Right lobe of liver (tissue), 6 donors: ENCODE results near the gene SMIM27. TPM values are rescaled to one million over a fixed set of nuclear protein-coding genes. Genes with fewer than 3 reads are reported as not detected.

Experiments
- ATAC-seq, 4 donors: fragments of 200-7000 bp; cut with Tn5 transposase; one replicate each; pipeline ENCODE4 v1.9.1; 2020; ENCODE audit warnings: mild to moderate bottlenecking in 4 of 4, moderate library complexity in 4 of 4
- DNase-seq, 3 donors: peaks; one replicate each; pipeline ENCODE4 v3.0.0-alpha.2; 2020
- H3K27ac ChIP-seq, 3 donors: fragments of 200-600 bp; one replicate each; pipeline ENCODE4 v1.8.0; 2022
- H3K27me3 ChIP-seq, 2 donors: fragments of 200-600 bp; one replicate each; pipeline ENCODE4 v1.8.0; 2022
- H3K36me3 ChIP-seq, 4 donors: fragments of 200-600 bp; sonication (generic) in 1 of 4; one replicate each; pipeline versions ENCODE4 v1.5.1 to v1.8.0; 2017 to 2022; ENCODE audit warnings: control low read depth in 1 of 4
- H3K4me1 ChIP-seq, 4 donors: fragments of 200-600 bp; sonication (generic) in 1 of 4; one replicate each; pipeline versions ENCODE4 v1.5.1 to v1.8.0; 2017 to 2022; ENCODE audit warnings: control low read depth in 1 of 4
- H3K4me3 ChIP-seq, 3 donors: fragments of 200-600 bp; one replicate each; pipeline ENCODE4 v1.8.0; 2022
- H3K9me3 ChIP-seq, 4 donors: fragments of 200-600 bp; sonication (generic) in 1 of 4; one replicate each; pipeline versions ENCODE4 v1.5.1 to v1.8.0; 2017 to 2022; ENCODE audit warnings: control low read depth in 1 of 4
- POLR2A ChIP-seq: fragments of 450-650 bp; IDR thresholded peaks from one replicate; pipeline ENCODE4 v1.6.1; 2017; ENCODE audit warnings: antibody characterized with exemption, mild to moderate bottlenecking
- WGBS: methylation state at CpG from one replicate; pipeline ENCODE4 v1.1.6; 2018; ENCODE audit warnings: low coverage, low lambda C conversion rate; ENCODE audit not compliant: insufficient coverage; ENCODE audit errors: missing lambda C conversion rate; 5-methylcytosine and 5-hydroxymethylcytosine counted together
- intact Hi-C, 2 donors: fragments of 100-400 bp; cut with DNase I; formaldehyde crosslinking; loops; one replicate each; pipeline versions ENCODE4 v1.11.2 to v1.14.1; 2022
- total RNA-seq, 6 experiments: library from RNA; depleted of rRNA in 2 of 6; stranded (reverse); fragments of >200 nt in 2 of 6; fragmentation: NEBNext Ultra II Directional in 3 of 6; extraction: Animal tissue kit (Norgen Biotek cat#: 25700) in 3 of 6; gene quantifications; one replicate each; pipeline versions ENCODE4 v1.1.0 to v1.2.4, GENCODE V29; 2016 to 2023
- TF ChIP-seq, protein P1 (sequence below), 4 donors: fragments of 200-600 bp in 3 of 4; fragments of 450-650 bp in 1 of 4; IDR thresholded peaks; one replicate each; pipeline versions ENCODE4 v1.5.1 to v1.8.0; 2016 to 2022; ENCODE audit warnings: antibody characterized with exemption in 4 of 4, mild to moderate bottlenecking in 2 of 4
- donor health status: DM: no; HTN: yes; CAD: no.
- donor health status: DM: no; HTN: no; CAD: no.
- donor health status: DM: no; HTN: no; CAD: no.
- donor health status: DM: no; HTN: yes; CAD: no.
- donor health status: DM: no; HTN: yes; CAD: no.

SMIM27 gene
- total RNA-seq, 6 experiments from 2014 or later = 0.49 to 7.4 (median 2.9) TPM

DNA sequence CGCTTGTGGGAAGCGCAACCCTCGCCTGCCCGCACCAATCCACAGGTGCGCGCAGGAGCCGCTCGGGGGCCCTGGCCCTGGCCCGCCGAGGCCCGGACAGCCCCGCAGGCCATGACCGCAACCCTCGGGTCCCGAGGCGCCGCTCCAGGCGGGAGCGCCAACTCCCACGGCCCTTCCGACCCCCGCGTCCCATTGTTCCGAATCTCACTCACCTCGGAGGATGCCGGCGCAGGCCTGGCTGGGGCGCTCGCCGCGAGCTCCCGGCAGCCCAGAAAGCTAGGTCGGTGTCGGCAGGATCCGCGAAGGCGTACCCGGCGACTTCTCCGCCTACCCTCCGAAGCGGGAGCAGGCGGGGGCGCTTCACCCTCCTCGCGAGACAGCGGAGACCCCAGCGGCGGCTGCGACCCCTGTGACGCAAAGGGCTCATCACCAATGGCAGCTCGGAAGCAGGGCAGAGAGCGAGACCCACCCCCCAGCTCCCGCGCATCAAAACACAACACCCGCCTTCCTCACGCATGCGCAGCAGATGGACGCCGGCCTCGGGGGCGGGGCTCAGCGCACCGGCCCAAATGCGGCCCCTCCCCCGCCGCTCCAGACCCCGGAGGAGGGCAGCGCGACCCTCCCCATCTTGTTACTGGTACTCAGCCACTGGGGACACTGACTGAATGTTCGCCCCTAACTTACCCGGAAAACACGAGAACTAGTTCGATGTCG is 1.4 kb upstream of the SMIM27 start:
- H3K27me3 ChIP-seq = no peaks in the 10 kb centered on the region

DNA sequence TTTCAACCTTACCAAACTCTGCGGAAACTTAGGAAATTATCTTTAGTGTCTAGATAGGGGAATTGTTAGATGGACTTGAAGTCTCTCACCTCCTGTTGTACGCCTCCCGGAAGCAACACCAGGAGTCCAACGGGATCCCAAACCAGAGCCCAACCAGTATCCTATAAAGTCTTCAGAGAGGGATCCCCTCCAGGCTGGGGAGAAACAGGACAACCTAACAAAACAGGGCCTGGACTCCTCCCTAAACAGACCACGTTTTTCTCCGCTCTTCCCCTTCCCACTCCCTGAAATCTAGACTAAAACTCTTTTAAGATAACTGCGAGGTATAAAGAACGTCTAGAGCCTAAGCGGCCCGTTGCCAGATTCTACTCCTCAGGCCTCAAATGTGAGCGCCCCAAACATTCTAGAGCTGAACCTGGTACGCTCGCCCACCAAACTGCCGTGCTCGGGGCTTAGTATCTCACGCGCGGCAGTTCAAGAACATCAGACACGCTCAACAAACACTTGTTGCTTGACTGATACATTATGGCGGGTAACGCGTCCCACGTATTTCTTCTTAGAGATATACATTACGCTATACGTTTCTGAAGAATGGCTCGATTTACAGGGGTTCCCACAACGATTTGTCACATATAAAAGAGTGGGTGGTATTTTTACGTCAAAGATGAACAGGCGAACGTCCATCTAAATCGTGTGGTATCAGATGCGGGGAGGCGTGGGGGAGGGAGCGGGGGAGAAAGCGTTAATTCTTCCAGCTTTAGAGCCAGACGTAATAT is 663 bp upstream of the SMIM27 start:
- intact Hi-C loops = no loop called here
- TF ChIP-seq, protein P1, sequence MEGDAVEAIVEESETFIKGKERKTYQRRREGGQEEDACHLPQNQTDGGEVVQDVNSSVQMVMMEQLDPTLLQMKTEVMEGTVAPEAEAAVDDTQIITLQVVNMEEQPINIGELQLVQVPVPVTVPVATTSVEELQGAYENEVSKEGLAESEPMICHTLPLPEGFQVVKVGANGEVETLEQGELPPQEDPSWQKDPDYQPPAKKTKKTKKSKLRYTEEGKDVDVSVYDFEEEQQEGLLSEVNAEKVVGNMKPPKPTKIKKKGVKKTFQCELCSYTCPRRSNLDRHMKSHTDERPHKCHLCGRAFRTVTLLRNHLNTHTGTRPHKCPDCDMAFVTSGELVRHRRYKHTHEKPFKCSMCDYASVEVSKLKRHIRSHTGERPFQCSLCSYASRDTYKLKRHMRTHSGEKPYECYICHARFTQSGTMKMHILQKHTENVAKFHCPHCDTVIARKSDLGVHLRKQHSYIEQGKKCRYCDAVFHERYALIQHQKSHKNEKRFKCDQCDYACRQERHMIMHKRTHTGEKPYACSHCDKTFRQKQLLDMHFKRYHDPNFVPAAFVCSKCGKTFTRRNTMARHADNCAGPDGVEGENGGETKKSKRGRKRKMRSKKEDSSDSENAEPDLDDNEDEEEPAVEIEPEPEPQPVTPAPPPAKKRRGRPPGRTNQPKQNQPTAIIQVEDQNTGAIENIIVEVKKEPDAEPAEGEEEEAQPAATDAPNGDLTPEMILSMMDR (IDR thresholded peaks at IDR 0.05) = no peak
- TF ChIP-seq POLR2A = no peak
- Histone ChIP-seq H3K9me3 (no peaks in the 10 kb centered on the region), H3K27ac (peak overlapping the region; percentile 96 to 99 (median 98)), H3K27me3 (no peaks in the 10 kb centered on the region), H3K4me3 (peak overlapping the region; percentile 81 to 89 (median 84)), H3K36me3 (no peaks in the 10 kb centered on the region), H3K4me1 (peaks cover 0 to 13% (median 6%) of the 10 kb centered on the region in 4 donors)
- under 1% methylated on average over 36 of the region's 36 CpGs for whole genome bisulfite sequencing
- ATAC-seq = peak; percentile 33 to 42 (median 39)
- no peak for DNase-seq

More for the DNA sequence above, 1.4 kb upstream of the SMIM27 start:
- 1% methylated on average over 24 of the region's 75 CpGs for WGBS
- Histone ChIP-seq H3K9me3 (no peaks in the 10 kb centered on the region), H3K4me1 (peaks cover 0 to 13% (median 6%) of the 10 kb centered on the region in 4 donors), H3K27ac (peak overlapping the region; percentile 96 to 99 (median 98)), H3K36me3 (no peaks in the 10 kb centered on the region), H3K4me3 (peak overlapping the region; percentile 81 to 89 (median 84))
- no peak for TF ChIP-seq POLR2A
- TF ChIP-seq, protein P1 (IDR thresholded peaks at IDR 0.05) = peak in 1 of 4 donors; percentile 9
- ATAC-seq = peak; percentile 81 to 87 (median 84)
- intact Hi-C loops = no loop called here
- peak; percentile 92 to 93 (median 93) for DNase-seq

DNA sequence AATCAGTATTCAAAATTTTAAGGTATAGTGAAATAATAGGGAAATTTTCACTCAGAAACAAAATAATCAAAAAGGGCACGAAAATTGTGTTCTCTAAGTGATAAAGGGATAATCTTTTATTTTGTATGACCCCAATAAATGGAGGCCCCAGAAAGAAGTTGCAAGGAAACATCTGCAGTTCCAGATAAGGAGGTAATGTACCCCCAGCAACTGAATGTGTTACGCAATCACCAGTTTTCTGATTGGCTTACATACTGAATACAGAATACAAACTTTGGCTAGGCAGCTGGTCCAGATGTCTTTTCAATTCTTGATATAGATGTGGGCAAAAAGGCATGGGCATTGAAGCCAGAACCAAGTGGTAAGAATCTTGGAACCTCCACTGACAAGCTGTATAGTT is 2.0 kb downstream of the SMIM27 start:
- H3K27ac ChIP-seq = no peak overlapping the region
- no peak for ATAC-seq
- no peaks in the 10 kb centered on the region for H3K36me3 ChIP-seq
- no peak for DNase-seq
- 70% methylated on average over 2 of the region's 2 CpGs for WGBS
- H3K9me3 ChIP-seq = no peaks in the 10 kb centered on the region
- H3K27me3 ChIP-seq = no peaks in the 10 kb centered on the region
- H3K4me1 ChIP-seq = peaks cover 0 to 13% (median 6%) of the 10 kb centered on the region in 4 donors
- intact Hi-C loops = no loop called here
- H3K4me3 ChIP-seq = no peak overlapping the region
- TF ChIP-seq, protein P1 (IDR thresholded peaks at IDR 0.05) = no peak
- TF ChIP-seq POLR2A = no peak

DNA sequence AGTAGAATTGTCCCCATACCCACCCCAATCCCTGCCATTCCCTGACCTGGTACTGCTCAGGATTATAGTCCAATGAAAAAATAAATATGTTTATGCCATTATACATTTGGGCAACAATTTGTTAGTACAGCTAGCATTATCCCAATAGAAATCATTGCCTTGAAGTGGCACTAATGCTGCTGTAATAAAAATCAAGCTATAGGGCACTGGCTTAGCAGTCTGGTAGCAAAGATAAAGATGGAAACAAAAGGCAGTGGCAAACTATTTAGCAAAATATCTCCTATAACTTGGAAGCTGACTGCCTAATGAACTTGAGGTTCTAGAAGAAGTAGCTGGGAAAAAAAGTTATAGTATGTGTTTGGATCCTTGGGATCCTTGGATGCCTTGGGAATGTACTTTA is 2.5 kb downstream of the SMIM27 start:
- Histone ChIP-seq H3K9me3 (no peaks in the 10 kb centered on the region), H3K4me1 (peaks cover 0 to 13% (median 5%) of the 10 kb centered on the region in 4 donors), H3K27ac (no peak overlapping the region), H3K4me3 (no peak overlapping the region), H3K27me3 (no peaks in the 10 kb centered on the region), H3K36me3 (no peaks in the 10 kb centered on the region)
- DNase-seq = no peak
- intact Hi-C loops = no loop called here
- no peak for ATAC-seq
- TF ChIP-seq, protein P1 (IDR thresholded peaks at IDR 0.05) = no peak
- TF ChIP-seq POLR2A = no peak
